Activated CD8-positive, alpha-beta memory T cell treated with anti-CD3 and anti-CD28 coated beads, Interleukin-2, amount 50 U/mL, for 4 hours (primary cell): ENCODE measurements around the gene SMARCD3.

ENCODE experiments used
- DNase-seq: peaks from one replicate; pipeline ENCODE4 v3.0.0-alpha.2; 2020

SMARCD3 gene

DNA sequence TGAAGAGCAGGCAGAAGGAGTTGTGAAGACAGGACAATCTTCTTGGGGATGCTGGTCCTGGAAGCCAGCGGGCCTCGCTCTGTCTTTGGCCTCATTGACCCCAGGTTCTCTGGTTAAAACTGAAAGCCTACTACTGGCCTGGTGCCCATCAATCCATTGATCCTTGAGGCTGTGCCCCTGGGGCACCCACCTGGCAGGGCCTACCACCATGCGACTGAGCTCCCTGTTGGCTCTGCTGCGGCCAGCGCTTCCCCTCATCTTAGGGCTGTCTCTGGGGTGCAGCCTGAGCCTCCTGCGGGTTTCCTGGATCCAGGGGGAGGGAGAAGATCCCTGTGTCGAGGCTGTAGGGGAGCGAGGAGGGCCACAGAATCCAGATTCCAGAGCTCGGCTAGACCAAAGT, 14.7 kb downstream of the SMARCD3 start:
- DNase-seq, result no peak

DNA sequence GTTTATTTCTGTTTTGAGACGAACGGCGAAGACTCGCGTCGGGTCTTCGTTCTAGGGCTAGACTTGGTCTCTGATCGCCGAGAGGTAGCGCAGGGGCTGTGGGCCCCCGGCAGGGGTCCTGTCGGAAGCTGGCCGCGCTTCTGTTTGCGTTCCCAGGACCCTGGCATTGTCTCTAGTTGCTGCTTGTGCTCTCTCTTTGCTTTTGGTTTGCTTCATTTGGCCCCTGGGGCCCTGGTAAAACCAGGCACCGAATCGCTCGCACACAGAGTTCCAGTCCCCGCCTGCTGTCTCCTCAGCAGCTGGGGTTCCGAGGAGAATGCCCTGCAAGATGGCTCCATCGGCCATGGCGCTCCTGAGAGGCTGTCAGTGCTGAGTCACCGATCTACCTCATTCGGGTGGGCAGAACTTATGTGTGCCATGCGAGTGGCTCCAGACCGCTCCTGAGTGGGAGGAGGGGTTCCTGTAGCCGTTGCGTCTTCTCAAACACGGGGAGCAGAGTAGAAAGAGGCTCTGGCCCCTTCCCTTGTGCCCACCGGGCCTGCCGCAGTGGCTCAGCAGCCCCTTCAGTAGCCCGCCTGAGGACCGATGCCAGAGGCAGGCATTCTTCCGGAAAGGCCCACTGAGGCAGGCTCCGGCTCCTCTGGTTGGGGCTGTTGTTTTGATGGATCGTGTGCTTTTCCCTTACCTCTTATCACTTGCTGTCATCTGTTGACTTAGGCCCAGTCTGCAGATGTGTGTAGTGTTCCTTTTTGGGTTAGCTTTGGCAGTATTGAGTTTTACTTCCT, 15.4 kb downstream of the SMARCD3 start:
- DNase-seq, result peak; percentile 76

DNA sequence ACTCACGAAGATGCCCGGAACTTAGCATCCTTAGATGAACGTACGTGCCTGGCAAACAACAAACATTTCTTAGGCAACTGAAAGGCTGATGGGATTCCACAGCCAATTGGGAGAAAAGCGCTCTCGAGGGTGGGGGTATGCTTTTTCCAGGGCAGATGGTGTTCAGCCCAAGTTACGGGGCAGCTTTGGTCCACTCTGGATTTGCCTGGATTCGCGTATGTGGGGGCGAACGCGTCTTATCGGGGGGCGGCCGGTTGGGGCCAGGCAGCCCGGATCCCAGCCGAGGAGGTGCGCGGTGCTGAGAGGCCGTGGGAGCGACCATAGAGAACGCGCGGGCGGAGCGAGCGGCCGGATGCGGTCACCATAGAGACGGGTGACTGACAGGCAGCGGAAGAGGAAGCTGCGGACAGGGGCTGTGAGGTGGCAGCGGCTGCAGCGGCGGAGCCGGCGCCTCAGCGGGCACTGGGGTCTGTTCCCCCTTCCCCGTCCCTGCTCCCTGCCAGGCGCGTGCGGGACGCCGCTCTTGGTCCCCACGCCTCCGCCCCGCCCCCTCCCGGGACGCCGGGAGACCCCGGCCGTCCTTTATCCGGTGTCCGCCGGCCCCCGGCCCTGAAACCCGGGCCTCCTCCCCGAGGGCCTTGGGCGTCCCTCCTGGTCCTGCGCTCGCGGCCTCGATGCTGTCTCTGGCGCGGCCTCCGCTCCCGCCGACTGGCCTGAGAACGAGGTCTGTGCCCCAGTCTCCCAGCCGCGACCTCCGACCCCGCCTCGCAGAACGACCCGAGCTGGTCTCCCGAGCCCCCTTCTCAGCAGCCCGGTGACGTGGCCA, 16.2 kb downstream of the SMARCD3 start, which contains the start of gene CHPF2:
CHPF2 (plus strand) TSS at position 393 of the 826 bp plus-strand sequence. CDS start 1,529 bp downstream, outside the sequence.
- peak; percentile 88 for DNase-seq

DNA sequence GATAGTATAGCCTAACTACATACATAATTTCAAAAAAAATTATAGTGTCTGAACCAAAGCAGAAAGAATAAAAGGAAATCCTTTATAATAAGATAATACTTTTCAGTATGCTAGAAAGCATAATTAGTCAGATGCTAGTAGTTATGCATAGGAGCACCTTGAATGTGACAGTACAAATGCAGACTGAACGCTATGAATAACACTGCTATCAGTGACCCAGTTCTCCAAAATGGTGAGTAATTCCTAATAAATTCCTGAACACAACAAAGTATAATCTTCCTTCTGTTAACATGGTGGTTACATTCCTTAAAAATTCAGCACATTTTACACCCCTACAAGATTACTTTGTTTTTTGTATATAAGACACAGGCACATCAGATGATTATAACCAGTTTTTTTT, 17.4 kb downstream of the SMARCD3 start:
- no peak for DNase-seq

DNA sequence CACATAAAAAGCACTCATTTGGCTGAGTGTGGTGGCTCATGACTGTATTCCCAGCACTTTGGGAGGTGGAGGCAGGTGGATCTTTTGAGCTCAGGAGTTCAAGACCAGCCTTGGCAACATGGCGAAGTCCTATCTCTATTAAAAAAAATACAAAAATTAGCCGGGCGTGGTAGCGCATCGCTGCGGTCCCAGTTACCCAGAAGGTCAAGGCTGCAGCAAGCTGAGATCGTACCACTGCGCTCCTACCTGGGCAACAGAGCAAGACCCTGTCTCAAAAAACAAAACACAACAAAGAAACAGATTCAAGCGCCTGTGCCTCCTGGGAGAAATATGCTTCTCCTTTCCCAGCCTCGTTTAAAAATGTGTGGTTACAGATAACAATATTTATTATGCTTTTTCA, 19.2 kb downstream of the SMARCD3 start:
- DNase-seq, result no peak

DNA sequence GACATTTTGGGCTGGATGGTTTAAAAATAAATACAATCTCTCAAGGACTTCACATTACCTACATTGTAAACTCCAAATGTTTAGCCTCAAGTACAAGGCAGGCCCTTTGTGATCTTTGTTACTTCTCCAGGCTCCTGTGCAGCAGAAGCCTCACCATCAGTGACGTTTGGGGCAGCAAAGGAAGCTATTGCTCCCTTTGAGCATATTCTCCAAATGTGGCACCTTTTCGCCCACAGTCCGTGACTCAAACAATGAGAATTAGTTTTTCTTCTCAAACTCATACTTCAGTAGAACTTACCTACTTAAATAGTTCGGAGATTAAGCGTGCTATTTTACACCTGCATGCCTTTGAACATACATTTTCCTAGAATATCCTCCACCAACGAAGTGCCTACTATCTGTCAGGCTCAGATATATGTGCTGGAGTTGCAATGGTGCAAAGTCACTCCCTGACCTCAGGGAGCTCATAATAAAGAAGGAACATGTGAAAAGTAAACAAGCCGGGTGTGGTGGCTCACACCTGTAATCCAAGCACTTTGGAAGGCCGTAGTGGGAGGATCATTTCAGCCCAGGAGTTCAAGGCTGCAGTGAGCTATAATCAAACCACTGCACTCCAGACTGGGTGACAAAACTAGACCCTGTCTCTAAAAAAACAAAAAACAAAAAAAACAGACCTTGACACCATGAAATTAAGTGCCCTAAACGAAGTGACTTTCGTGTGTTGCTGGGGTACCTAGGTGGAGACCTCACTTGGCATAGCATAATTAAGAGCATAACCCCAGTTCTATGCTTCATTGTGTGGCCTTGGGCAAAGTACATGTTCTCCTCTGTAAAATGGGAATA, 20.2 kb downstream of the SMARCD3 start:
- no peak for DNase-seq

DNA sequence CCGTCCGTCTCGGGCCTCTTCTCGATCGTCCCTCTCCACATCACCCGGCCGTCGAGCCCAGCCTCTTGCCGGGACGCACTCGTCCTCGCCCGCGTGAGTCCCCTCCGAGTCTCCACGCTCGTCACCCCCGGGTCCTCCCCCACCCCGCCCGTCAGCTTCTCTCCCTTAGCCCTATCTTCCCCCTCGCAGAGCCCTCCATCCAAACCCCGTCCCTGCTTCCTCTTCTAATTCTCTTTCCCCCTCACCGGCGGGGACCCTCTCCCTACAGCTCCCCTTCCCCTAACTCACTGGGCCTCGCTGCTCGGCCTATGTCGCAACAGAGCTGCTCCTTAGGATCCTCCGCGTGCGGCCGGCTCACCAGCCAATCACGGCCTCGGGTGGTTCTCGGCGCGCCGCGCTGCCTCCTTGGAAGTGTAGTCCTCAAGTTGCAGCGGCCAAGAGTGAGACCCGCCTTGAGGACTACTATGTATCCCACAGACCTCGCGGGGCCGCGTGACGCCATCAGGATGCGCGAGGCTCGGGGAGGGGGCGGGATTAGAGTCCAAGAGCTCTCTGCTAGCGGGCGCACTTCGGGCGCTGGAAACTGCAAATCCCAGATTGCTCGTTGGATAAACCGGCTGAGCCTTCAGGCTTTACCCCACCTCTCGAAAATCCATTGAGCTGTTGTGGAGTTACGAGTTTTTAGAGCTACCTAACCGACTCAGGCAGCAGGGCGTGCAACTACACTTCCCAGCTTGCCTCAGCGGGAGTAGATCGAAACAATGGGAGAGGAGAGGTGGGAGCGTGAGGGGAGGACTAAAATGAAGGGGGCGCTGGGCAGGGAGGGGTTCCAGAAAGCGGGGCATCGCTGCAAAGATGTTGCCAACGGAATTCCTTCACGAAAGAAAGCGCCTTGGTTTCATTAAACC, 21.4 kb downstream of the SMARCD3 start, which contains the start of gene ABCF2:
ABCF2 (minus strand) TSS at position 331 of the 908 bp plus-strand sequence. CDS start 747 bp downstream, outside the sequence.
- peak; percentile 99 for DNase-seq

DNA sequence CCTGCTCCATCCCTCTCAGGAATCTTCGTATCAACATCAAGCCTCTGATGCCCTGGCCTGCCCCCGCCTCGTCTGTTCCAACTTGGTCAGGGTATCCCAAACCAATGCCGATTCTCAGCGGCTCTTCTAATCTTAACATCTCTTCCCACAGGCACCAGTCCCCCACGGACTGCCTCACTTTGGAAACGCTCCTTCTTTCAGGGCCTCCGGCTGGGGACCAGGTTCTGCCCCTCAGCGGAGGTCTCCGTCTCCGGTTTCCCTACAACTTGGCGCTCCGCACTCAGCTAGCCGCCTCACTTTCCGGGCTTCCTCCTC, 22.0 kb downstream of the SMARCD3 start:
- no peak for DNase-seq

DNA sequence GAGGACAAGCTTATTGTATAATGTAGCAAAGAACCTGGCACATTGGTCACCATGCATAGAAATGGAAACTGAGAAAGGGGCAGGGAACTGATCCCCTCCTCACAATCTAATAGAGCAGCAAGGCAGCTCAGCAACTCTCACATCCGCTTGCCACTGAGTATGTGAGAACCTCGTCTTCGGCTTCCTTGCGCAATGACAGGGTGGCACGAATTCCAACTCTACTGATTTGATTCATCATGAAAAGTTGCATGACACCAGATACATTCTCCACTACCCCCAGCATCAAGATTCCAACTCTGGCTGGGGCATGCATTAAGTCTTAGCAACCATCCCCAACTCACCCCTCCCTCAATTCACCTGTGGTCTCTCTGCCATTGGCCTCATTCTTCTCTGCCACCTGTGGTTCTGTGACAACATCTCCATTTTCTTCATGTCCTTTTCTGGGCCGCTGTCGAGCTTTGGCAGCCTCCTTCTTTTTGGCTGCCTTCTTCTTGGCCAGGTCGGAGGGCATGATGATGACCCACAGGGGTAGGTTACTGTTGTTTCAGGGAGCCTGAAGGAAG, 22.5 kb downstream of the SMARCD3 start:
- DNase-seq, result no peak

DNA sequence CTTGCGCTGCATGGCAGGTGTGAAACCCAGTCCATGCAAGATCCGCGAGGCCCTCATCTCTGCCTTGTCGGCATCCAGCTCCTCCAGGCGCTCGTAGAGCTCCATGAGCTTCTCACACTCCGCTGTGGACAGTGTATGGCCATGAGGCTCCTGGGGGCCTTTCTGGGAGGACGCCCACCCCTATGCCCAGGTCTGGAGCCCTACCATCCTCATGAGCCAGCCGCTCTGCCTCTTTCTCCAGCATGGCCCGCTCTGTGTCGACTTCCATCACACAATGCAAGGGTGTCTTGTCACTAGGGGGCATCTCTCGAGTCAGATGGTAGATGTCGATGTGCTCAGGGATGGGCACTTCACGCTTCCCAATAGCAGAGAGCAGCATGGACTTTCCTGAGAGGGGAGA, 24.8 kb downstream of the SMARCD3 start:
- no peak for DNase-seq

DNA sequence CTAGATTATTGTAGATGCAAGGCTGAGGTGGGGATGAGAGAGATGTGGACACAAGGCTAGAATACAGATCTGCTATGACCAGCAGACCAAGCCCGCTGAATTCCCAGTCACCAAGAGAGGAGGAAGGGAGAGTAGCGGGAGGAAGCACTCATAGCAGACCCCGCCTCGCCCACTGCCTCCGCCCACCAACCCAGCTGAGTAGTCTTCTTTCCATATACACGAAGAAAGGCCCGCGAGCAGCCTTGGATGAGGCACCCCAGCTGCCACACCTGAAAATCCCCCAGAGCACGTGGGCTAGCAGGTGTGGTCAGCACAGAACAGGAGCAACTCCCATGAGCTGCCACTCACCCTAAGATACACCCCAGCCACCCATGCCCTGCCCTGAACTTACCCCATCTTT, 30.3 kb downstream of the SMARCD3 start:
- no peak for DNase-seq

DNA sequence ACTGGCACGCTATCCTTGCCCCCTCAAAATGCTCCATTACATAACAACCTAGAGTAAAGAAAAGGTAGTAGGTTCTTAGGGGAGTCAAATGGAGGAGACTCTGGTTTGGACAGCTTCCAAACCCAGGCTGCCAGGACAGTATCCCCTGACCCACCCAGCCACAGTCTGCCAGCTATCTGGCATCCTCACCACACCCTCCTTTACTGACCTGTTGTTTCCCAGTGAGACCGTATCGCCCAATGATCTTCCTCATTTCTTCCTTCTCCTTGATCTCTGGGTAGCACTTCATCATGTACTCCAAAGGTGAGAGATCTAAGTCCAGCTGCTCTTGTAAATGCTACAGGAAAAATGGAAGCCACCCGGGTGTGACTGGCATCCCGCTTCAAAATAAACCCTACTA, 33.1 kb downstream of the SMARCD3 start:
- DNase-seq, result no peak

DNA sequence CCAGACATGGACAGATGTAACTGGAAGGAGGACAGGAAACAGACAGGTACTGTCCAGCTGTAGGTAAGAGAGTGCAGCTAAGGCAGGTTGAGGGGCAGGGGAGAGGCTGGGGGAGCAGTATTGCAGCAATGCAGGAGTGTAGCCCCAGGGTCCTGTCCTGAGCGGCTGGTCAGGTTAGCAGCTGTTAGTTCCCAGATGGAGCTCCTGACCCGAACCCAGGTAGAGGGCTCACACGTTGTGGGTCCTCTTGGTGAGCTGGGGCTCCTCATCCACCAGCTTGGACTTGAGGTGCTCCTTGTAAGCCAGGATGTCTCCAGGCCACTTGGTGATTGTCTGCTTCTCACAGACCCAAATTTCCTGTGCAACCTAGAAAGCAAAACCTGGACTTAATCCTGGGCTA, 34.7 kb downstream of the SMARCD3 start:
- DNase-seq, result no peak

DNA sequence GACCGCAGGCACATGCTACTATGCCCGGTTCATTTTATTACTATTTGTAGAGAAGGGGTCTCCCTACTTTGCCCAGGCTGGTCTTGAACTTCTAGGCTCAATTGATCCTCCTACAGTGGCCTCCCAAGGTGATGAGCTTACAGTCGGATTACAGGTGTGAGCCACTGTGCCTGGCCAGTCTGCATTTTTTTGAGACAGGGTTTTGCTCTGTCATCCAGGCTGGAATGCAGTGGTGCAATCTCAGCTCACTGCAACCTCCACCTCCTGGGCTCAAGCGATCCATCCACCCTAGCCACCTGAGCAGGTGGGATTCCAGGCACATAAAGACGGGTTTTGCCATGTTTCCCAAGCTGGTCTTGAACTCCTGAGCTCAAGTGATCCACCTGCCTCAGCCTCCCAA, 35.9 kb downstream of the SMARCD3 start:
- DNase-seq, result no peak

DNA sequence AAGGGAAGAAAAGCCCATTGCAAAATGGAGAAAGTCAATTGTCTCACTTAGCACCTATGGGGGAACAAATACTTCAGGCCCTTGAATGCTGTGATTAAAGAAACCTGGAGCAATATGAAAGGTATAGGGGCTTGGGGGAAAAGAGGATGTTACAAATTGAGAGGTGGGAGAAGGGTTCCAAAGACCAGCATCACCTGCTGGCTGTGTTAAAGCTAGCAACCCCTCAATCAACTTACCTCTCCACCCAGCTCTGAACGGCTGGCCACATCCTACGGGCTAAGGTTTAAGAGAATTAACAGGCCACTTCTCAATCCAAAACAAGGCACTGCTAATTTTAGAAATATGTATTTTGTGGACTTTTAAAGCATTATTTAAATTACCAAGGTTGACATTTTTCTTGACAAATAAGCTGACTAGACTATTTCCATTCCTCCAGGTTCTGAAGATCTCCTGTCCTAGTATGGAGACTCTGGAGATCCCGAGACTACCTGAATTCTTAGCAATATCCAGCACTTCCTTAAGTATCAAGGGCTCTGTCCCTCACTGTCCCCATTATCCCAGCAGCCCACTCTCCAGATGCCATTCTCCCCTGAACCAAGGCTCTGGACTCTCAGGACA, 37.2 kb downstream of the SMARCD3 start:
- DNase-seq, result no peak

DNA sequence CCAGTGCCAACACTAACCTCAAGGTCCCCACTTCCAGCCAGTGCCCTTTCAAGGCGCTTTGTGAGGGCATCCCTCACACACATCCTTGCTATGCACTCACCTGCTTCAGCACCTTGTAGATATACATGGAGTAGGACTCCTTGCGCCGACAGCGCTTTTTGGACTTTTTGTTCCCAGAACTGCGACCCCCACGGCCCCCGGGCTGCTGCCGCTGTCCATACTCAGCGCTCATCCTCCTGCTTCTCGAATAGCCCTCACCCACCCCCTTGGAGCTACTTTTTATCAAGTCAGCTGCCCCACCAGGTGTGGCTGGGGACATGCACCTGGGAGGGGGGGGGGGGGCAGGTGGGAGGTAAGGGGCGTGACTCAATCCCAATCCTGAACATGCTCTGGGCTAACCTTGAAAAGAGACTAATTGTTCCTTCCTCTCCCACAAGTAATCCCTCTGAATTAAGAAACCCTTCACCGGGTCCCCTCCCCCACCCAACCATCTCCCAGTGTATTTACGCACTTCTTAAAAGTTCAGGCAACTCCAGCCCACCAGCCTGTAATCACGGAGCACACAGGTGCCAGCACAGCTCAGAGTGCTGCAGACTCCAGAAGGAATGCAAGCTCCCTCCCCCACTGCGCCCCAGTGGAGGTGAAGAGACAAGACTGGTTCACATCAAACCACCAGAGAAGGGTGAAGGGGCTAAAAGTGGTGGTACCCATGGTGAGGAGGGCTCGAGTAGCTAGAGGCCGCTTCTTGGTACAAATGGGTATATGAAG, 38.2 kb downstream of the SMARCD3 start, which contains the start of gene H2BK1:
H2BK1 (minus strand) TSS at position 402 of the 768 bp plus-strand sequence; CDS start at position 232, 170 bp downstream.
- no peak for DNase-seq

DNA sequence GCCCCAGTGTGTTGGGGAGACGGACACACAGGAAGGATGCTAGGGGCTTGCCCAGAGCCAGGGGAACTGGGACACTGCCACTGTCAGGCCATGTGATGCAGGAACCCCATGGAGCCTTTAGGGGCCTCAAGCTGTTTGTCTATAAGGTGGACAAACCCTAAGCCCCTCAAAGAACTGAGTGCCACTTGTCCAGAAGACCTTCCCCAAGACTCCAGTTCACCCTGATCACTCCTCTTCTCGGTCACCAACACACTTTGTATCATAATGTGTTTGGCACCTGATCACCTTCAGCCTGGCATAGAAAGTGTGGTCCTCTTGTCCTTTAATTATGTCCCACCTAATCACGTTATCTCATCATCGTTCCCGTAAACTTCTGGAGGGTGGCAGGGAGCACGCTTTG, 38.9 kb downstream of the SMARCD3 start:
- no peak for DNase-seq

DNA sequence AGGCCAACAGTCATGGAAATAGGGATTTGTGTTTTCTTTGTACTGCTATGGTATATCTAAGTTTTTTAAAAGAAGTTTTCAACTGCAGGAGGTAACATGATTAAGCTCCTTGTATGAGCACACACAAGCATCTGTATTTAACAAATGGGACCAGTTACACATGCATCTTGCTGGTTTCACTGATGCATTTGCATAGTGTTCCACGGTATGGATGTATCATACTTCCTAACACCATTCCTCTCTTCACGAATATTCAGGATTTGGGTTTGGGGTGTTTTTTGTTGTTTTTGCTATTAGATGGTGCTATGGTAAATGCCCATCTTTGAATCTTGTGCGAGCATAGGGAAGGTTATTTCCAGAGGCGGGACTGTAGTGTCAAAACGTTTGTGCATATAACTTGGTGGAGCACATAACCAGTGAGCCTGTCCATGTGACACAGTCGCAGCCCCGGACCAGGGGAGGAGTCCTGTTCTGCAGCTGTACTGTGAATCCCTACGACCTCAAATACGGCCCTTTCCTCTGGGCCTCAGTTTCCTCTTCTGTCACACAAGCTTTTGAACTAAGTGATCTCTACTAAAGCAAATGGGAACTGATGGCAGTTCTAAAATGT, 40.1 kb downstream of the SMARCD3 start:
- no peak for DNase-seq

DNA sequence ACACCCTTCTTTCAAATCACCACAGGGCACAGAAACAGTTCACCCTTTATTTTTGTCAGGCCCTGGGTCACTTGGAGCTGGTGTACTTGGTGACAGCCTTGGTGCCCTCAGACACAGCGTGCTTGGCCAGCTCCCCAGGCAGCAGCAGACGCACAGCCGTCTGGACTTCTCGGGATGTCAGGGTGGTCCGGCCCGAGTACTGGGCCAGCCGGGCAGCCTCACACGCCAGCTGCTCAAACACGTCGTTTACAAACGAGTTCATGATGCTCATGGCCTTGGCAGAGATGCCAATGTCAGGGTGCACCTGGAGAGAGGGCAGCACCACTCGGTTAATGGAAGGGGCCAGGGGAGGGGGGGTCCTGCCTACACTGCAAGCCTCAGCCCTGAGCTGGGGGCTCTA, 40.7 kb downstream of the SMARCD3 start:
- DNase-seq, result no peak

DNA sequence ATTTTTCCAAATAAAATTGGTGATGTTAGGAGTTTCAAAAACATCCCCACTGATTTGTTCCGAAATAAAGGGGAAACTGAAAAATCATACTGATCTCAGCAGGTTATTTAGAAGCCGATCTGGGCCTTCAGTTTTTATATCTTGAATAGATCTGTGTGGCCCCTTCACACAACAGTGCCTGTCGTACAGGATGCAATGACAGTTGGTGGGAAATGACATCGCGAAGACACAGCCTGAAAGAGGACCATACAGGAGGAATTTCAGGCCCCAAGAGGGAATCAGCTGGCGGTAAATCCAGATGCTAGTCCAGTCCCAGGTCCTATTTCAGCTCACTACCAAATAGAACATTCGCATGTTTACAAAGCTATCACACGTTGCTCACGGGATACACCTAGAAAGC, 41.2 kb downstream of the SMARCD3 start:
- no peak for DNase-seq
